Activated CD4-positive, alpha-beta T cell treated with anti-CD3 and anti-CD28 coated beads, Interleukin-2, Interleukin-6, amounts not matched to agents 100 ng/mL and 50 ng/mL, durations not matched to agents 16 hours and 8 hours (primary cell): ENCODE data around the gene ZNF283.
"Not testable (repeated sequence)": the region's sequence is repeated elsewhere in the genome, so short reads cannot be mapped to it uniquely, and the experiment has no call there.

Experiments
- DNase-seq: peaks from one replicate; pipeline ENCODE4 v3.0.0-alpha.2; 2020

Gene ZNF283

GRCh38 chr19:43802216-43802951 lies 24.7 kb upstream of the ZNF283 start, which contains the start of gene LYPD5:
LYPD5 (minus strand) TSS chr19:43802447; CDS start chr19:43802380, 67 bp downstream.
- DNase-seq, result no peak

- DNase-seq, result no peak
Measured at GRCh38 chr19:43804432-43804831, 22.7 kb upstream of the ZNF283 start.

- DNase-seq, result not testable (repeated sequence)
Measured at GRCh38 chr19:43806401-43806800, 20.7 kb upstream of the ZNF283 start.

- DNase-seq, result no peak
Measured at GRCh38 chr19:43806848-43807247, 20.3 kb upstream of the ZNF283 start.

GRCh38 chr19:43807651-43808050 lies 19.5 kb upstream of the ZNF283 start:
- DNase-seq, result no peak

GRCh38 chr19:43809762-43810696 lies 17.1 kb upstream of the ZNF283 start:
- peak; percentile 59 for DNase-seq

- DNase-seq, result no peak
Measured at GRCh38 chr19:43811837-43812236, 15.3 kb upstream of the ZNF283 start.

- no peak for DNase-seq
Measured at GRCh38 chr19:43812259-43812658, 14.9 kb upstream of the ZNF283 start.

GRCh38 chr19:43812688-43813087 lies 14.4 kb upstream of the ZNF283 start:
- DNase-seq, result no peak

- peak; percentile 10 for DNase-seq
Measured at GRCh38 chr19:43814663-43815352, 12.3 kb upstream of the ZNF283 start.

- DNase-seq, result not testable (repeated sequence)
Measured at GRCh38 chr19:43817454-43817853, 9.7 kb upstream of the ZNF283 start.

- DNase-seq, result no peak
Measured at GRCh38 chr19:43818500-43818899, 8.6 kb upstream of the ZNF283 start.

GRCh38 chr19:43820098-43820883 lies 6.8 kb upstream of the ZNF283 start:
- DNase-seq, result peak; percentile 14

- DNase-seq, result no peak
Measured at GRCh38 chr19:43820884-43821215, 6.3 kb upstream of the ZNF283 start.

GRCh38 chr19:43823856-43824255 lies 3.3 kb upstream of the ZNF283 start:
- not testable (repeated sequence) for DNase-seq

GRCh38 chr19:43824572-43824971 lies 2.5 kb upstream of the ZNF283 start:
- not testable (repeated sequence) for DNase-seq

GRCh38 chr19:43839139-43839538 lies 12.0 kb downstream of the ZNF283 start:
- no peak for DNase-seq

- DNase-seq, result no peak
Measured at GRCh38 chr19:43842007-43842406, 14.9 kb downstream of the ZNF283 start.

- DNase-seq, result no peak
Measured at GRCh38 chr19:43847246-43847645, 20.1 kb downstream of the ZNF283 start.

GRCh38 chr19:43847884-43848283 lies 20.8 kb downstream of the ZNF283 start:
- DNase-seq, result no peak

- DNase-seq, result no peak
Measured at GRCh38 chr19:43848821-43849220, 21.7 kb downstream of the ZNF283 start.

- DNase-seq, result no peak
Measured at GRCh38 chr19:43858174-43858573, 31.1 kb downstream of the ZNF283 start.
